Measurements from ENCODE around the gene BTBD9. TPM values are rescaled to one million over a fixed set of nuclear protein-coding genes. Genes with fewer than 3 reads are reported as not detected.

BTBD9 gene
- total and polyA plus RNA-seq, 2 of the 13 experiments (the other 11 are each of a cell fraction or from before 2014, with no cell fraction given) = 1.2 to 3.0 TPM

DNA sequence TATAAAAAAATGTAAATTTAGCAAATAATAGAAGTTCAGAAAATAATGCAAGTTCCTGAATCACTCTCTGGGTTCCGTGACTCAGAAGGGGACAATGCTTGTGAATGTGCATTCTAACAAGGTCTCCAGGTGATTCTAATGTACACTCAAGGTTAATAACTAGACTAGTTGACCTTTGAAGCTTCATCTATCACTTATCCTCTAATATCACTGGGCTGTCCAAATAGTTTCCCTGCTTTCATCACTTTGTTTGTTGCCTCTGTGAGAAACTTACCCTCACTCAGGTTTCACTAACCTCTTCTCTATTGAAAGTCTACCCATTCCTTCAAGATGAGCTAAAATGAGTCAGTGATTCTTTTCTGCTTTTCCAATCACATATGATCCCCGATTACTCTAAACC, 189.0 kb downstream of the BTBD9 start:
- ChIA-PET POLR2A (no interaction called here), CTCF (ENCODE audit: low intra/inter-chr PET ratio, low total read pairs) (no interaction called here)
- Histone ChIP-seq H2AFZ (ENCODE audit: low read length) (no peak overlapping the region), H3K79me2 (ENCODE audit: insufficient read depth, low read length) (no peaks in the 10 kb centered on the region), H3K27me3 (ENCODE audit: control insufficient read depth in 1 of 2, insufficient read depth in 2 of 2, low read length in 2 of 2) (no peaks in the 10 kb centered on the region), H3K4me2 (ENCODE audit: low read depth, low read length) (no peak overlapping the region), H3K4me1 (ENCODE audit: insufficient read depth, low read length) (peaks cover 10% of the 10 kb centered on the region), H3K27ac (ENCODE audit: extremely low read length, insufficient read depth, low read length) (no peak overlapping the region), H3K9ac (ENCODE audit: insufficient read depth, low read depth, low read length) (no peak overlapping the region), H3K4me3 (replicated peaks in 1 of 3; ENCODE audit: insufficient read depth in 1 of 3, low read depth in 2 of 3, low read length in 3 of 3) (no peak overlapping the region), H4K20me1 (ENCODE audit: insufficient read depth, low read length) (no peaks in the 10 kb centered on the region), H3K36me3 (replicated peaks in 1 of 2; ENCODE audit: control insufficient read depth in 1 of 2, insufficient read depth in 2 of 2, low read length in 2 of 2) (no peaks in the 10 kb centered on the region), H3K9me3 (ENCODE audit: low read length) (no peaks in the 10 kb centered on the region)
- in situ Hi-C loops (cut with HindIII; ENCODE audit: extremely low pct_ligation_motif_present, low pct_unique_long_range_greater_than_20kb) = no loop called here
- peak; percentile 18 for DNase-seq (ENCODE audit: low spot score)
- FAIRE-seq = no peak
- BruUV-seq (replicated peaks) = no TSS peak
- peak; percentile 66; the same call in 1 of the 3 replicates for ATAC-seq
- TF ChIP-seq POLR2G (IDR thresholded peaks at IDR 0.05; ENCODE audit: low read depth, low read length) = no peak
- no peak for TF ChIP-seq KDM3A (CRISPR knock-in tag; IDR thresholded peaks at IDR 0.05; ENCODE audit: low read depth)
- TF ChIP-seq PTBP1 (IDR thresholded peaks at IDR 0.05; ENCODE audit: low read depth, low read length, poor library complexity, severe bottlenecking) = no peak
- TF ChIP-seq ATF7 (IDR thresholded peaks at IDR 0.05) = no peak
- no peak for TF ChIP-seq ATF7 (CRISPR knock-in tag; IDR thresholded peaks at IDR 0.05)
- TF ChIP-seq, protein P1, sequence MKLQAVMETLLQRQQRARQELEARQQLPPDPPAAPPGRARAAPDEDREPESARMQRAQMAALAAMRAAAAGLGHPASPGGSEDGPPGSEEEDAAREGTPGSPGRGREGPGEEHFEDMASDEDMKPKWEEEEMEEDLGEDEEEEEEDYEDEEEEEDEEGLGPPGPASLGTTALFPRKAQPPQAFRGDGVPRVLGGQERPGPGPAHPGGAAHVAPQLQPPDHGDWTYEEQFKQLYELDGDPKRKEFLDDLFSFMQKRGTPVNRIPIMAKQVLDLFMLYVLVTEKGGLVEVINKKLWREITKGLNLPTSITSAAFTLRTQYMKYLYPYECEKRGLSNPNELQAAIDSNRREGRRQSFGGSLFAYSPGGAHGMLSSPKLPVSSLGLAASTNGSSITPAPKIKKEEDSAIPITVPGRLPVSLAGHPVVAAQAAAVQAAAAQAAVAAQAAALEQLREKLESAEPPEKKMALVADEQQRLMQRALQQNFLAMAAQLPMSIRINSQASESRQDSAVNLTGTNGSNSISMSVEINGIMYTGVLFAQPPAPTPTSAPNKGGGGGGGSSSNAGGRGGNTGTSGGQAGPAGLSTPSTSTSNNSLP (IDR thresholded peaks at IDR 0.05; ENCODE audit: low read depth, low read length) = peak; percentile 68
- TF ChIP-seq, protein P2, sequence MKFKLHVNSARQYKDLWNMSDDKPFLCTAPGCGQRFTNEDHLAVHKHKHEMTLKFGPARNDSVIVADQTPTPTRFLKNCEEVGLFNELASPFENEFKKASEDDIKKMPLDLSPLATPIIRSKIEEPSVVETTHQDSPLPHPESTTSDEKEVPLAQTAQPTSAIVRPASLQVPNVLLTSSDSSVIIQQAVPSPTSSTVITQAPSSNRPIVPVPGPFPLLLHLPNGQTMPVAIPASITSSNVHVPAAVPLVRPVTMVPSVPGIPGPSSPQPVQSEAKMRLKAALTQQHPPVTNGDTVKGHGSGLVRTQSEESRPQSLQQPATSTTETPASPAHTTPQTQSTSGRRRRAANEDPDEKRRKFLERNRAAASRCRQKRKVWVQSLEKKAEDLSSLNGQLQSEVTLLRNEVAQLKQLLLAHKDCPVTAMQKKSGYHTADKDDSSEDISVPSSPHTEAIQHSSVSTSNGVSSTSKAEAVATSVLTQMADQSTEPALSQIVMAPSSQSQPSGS (CRISPR knock-in tag; IDR thresholded peaks at IDR 0.05) = no peak
- TF ChIP-seq CBX1 (IDR thresholded peaks at IDR 0.05; ENCODE audit: low read depth) = no peak
- TF ChIP-seq TBX3 (IDR thresholded peaks at IDR 0.05; ENCODE audit: borderline replicate concordance) = peak; percentile 23; the same call in 1 of the 2 replicates
- no peak for TF ChIP-seq CREB1 (IDR thresholded peaks at IDR 0.05)
- TF ChIP-seq CREB1 (CRISPR knock-in tag; IDR thresholded peaks at IDR 0.05) = no peak
- TF ChIP-seq, protein P3, sequence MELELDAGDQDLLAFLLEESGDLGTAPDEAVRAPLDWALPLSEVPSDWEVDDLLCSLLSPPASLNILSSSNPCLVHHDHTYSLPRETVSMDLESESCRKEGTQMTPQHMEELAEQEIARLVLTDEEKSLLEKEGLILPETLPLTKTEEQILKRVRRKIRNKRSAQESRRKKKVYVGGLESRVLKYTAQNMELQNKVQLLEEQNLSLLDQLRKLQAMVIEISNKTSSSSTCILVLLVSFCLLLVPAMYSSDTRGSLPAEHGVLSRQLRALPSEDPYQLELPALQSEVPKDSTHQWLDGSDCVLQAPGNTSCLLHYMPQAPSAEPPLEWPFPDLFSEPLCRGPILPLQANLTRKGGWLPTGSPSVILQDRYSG (CRISPR knock-in tag; IDR thresholded peaks at IDR 0.05) = no peak
- TF ChIP-seq RBFOX2 (IDR thresholded peaks at IDR 0.05; ENCODE audit: low read depth, low read length) = no peak
- TF ChIP-seq FOXP1 (IDR thresholded peaks at IDR 0.05) = no peak
- no peak for TF ChIP-seq FOXP1 (CRISPR knock-in tag; IDR thresholded peaks at IDR 0.05)
- TF ChIP-seq KDM1A (CRISPR knock-in tag; IDR thresholded peaks at IDR 0.05) = no peak
- TF ChIP-seq ZNF891 (CRISPR knock-in tag; IDR thresholded peaks at IDR 0.05) = no peak
- TF ChIP-seq ZNF660 (CRISPR knock-in tag; IDR thresholded peaks at IDR 0.05; ENCODE audit: borderline replicate concordance, low read depth) = no peak
- intact Hi-C loops (cut with micrococcal nuclease; ENCODE audit: unreplicated experiment) = no loop called here
- WGBS (ENCODE audit: low lambda C conversion rate) = 26% methylated on average over 2 of the region's 2 CpGs
